Left renal cortex interstitium (tissue), 4 donors: ENCODE data around the gene CACYBP. TPM values are rescaled to one million over a fixed set of nuclear protein-coding genes. Genes with fewer than 3 reads are reported as not detected.

Experiments used
- DNase-seq, 4 donors: peaks; one replicate each; pipeline ENCODE4 v3.0.0-alpha.2; 2013; ENCODE audit warnings: low read depth in 4 of 4, low spot score in 2 of 4, missing footprints in 1 of 4
- polyA plus RNA-seq, 4 donors: library from polyadenylated mRNA; unstranded; fragments of 120-200 nt; gene quantifications; one replicate each; pipeline ENCODE4 v1.2.1, GENCODE V29; 2013; ENCODE audit not compliant: insufficient read length in 4 of 4

CACYBP gene, protein sequence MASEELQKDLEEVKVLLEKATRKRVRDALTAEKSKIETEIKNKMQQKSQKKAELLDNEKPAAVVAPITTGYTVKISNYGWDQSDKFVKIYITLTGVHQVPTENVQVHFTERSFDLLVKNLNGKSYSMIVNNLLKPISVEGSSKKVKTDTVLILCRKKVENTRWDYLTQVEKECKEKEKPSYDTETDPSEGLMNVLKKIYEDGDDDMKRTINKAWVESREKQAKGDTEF
- polyA plus RNA-seq, result 100 to 1,000 TPM; 109 to 130 (median 128) TPM

DNA sequence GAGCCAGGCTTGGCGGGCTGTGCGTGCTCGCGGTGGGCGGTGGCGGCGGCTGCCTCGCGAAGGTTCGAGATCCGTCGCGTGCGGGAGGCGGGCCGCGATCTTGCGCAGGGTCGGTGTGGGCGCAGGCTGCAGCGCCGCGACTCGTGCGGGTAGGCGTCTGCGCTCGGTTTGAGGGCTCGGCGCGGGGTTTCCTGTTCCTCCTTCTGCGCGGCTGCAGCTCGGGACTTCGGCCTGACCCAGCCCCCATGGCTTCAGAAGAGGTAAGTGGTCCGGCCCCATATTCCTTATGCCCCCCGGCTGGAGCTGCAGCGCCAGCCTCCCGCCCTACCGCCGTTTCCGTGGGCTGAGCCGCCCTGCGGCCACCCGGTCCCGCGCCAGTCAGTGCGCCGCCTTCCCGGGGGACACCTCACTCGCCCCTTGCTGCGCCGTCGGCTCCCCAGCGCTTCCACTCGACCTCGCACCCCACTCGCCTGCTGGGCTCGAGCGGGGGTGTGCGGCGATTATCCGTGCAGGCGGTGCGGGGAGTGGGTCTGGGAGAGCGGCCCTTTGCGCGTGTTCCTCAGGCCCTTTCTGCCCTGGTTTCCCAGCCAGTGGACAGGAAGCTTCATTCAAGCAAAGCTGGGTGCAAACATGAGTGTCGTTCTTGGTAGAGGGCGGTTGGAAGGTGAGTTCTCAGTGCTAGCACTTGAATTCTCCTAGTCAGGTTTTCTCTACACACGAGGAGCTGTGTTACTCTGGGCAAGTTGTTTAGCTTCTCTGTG lies at the start of gene CACYBP:
Gene CACYBP, plus strand, starts transcription at position 12 of the 761 bp plus-strand sequence. Its CDS starts 234 bp downstream, at position 246.
- DNase-seq, result no peak

DNA sequence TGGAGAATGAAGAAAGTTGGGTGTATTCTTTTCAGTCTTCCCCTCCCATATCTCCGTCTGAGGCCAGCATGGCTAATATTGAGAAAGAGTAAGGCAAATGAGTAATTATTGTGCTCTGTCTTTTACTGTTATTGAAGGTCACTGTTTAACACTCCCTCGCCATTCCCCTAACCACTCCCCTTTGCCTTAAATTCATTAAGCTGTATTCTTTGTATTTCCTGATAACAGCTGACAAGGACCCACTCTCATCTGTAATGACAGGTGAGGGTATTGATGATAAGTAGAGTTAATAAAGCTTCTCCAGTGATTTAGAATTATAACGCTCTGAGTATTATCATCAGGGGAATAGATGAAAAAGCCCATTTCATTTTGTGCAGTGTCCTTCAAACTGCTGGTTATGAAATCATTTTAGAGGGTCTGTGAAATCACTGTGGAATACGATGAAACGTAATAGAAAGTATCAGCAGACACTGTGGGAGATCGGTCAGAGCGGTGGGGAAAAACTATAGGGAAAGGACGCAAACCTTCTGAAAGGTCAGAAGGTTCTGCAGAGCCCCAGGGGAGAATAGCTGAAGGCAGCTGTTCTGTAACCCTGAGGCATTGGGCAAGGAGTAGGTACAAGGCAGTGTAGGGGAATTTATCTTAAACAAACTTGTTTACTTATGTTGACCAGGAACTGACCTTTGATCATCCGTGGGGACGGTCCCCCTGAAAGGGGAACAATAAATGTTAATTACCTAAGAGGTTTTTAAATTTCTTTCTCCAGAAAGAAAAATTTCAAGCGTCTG lies 46.3 kb upstream of the CACYBP start:
- DNase-seq, result no peak

DNA sequence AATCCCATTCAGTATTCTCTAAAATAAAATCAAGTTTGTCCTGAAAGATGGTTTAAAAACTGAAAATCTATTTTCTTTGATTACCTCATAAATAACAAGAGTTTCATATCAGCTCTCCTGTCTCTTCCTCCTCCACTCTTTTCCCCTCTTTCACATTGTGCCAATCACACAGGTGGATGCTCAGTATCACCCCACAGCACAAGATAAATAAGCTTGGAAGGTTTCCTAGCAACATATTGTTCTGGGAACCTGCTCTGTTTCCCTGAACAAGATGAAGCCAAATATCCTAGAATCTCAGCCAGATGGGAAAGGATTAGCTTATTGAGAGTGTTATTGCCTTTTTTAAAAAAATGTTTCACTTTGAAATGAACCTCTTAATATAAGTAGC lies 45.7 kb upstream of the CACYBP start:
- no peak for DNase-seq

DNA sequence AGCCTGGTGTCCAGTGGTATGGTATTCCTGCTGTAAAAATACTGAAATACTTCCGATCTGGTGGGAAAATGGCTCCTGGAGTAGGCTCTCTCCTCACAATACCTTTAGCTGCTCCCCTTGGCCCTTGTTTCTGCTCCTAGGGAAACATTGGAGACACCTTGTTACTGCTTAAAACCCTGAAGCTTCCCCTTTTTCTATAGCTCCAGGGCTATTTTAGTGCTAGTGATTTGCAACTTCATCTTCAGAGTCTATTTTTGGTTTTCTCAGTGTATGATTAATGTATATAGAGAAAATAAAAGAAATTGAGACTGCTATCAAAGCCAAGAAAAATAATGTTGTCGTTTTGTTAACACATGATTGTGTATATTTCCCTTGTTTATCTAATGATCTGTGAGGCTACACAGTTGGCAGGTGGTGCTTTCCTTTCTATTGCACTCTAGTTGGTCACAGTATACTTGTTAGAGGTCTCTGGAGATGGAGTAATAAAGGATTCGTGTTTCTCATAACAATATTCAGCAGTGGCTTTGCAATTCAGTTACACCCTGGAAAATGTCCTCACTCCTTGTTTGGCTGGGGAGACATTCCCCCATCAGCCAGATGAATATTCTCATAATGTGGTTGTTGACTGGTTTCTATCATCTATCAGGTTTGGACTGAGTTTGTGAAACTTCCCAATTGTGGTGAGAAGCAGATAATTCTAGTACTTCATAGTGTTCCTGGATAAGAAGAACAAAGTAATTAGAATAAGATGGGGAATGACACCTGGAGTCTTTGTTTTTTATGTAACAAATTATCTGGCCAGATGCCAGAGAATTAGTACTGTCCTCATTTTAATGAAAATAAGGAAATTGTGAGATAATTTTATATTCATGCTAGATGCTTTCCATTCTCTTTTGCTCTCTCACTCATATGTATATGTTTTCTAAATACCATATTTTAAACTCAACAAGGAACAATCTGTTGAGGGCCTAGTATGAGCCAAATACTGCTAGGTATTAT lies 44.8 kb upstream of the CACYBP start:
- no peak for DNase-seq

DNA sequence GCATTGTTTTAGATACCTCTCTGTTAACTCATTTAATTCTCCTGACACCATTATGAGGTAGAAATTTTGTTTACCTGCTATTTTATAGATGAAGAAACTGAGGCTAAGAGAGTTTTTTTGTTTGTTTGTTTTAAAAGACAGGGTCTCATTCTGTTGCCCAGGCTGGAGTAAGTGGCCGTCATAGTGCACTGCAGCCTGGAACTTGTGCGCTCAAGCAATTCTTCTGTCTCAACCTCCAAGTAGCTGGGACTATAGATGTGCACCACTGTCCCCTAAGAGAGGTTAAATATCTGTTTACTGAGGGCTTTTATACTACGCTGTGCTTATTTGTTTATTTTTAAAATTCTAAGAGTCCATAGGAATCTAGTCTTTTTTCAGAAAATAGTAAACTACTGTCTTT lies 43.7 kb upstream of the CACYBP start:
- DNase-seq, result no peak

DNA sequence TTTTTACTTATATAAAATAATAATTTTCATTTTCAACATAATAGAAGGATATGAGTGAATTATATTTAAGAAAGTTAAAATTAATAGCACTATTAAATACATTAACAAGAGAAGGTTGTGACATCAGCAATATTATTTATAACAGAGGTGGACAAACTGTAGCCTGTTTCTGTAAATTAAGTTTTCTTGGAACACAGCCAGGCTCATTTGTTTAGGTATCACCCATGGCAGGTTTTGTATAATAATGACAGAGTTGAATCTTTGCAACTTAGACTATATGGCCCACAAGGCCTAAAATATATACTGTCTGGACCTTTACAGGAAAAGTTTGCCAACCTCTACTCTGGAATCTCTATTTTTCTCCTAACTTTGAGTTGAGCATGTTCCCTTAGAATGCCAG lies 42.8 kb upstream of the CACYBP start:
- DNase-seq, result no peak

DNA sequence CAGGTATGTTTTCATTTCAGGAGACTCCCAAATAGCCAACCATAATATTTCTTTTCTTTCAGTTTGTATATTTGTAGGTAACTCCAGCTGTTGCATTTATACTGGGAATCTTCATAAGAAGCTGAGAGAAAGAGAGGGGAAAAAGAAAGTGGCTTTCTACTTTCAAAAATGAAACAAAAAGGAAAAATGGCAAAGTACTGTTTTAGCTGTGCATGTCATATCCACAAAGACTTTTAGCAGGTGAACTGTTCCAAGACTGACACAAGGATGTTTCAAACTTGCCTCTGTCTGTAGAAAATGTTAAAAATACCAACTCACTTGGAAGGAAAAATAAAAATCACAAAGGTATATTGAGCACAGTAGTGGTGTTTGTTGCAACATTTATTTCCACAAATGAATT lies 41.9 kb upstream of the CACYBP start:
- DNase-seq, result no peak

DNA sequence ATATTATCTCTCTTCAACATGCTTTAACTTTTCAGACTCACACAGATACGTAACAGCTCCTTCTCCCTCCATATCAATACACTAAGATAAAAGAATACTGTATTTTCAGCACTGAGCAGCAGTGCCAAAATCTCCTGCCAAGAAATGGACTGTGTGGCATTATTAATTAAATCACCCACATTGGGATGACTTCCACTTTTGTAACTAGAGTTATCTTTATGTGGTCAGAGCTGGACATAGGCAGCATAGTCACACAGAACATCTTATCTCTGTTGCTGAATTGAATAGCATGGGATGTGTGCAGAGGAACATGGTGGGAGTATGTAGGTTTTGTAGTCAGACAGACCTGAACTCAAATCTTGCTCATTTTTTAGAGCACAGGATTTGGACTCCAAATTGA lies 41.4 kb upstream of the CACYBP start:
- no peak for DNase-seq

DNA sequence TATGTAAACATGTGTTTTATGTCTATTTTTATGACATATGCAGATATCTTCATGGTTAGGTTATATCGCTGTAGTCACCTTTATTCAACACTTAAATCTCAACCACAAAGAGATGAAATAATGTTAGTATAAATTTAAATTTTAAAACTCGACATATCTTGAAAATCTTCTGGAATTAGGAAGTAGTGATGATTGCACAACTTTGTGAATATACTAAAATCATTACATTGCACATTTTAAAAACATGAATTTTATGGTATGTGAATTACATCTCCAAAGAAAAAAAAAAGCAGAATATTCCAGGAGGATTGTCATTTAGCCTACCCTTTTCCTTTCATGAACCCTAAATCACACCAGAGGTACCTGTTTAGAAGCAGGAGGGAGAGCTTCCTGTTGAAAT lies 39.4 kb upstream of the CACYBP start:
- DNase-seq, result no peak

DNA sequence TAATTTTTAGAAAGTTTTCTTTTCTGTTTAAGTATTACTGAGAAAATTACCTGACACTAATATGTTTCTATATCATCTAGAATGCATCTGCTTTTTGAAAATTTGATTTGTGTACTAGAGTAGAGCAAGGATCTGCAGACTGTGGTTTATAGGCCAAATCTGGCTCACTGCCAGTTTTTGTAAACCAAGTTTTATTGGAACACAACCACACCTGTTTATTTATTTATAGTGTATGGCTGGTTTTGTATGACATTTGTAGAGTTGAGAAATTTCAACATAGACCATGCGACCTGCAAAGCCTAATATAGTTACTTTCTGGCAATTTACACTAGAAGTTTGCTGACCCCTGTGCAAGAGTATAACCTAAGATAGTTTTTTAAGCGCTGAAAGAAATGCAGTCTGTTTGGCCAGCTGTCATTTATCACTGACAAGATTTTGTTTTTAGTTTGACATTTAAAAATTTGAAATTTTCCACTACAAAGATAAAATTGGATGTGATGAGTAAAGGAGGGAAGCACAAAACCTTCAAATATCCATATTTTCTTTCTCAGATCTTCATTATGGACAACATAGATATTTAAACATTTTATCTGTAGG lies 36.1 kb upstream of the CACYBP start:
- no peak for DNase-seq

DNA sequence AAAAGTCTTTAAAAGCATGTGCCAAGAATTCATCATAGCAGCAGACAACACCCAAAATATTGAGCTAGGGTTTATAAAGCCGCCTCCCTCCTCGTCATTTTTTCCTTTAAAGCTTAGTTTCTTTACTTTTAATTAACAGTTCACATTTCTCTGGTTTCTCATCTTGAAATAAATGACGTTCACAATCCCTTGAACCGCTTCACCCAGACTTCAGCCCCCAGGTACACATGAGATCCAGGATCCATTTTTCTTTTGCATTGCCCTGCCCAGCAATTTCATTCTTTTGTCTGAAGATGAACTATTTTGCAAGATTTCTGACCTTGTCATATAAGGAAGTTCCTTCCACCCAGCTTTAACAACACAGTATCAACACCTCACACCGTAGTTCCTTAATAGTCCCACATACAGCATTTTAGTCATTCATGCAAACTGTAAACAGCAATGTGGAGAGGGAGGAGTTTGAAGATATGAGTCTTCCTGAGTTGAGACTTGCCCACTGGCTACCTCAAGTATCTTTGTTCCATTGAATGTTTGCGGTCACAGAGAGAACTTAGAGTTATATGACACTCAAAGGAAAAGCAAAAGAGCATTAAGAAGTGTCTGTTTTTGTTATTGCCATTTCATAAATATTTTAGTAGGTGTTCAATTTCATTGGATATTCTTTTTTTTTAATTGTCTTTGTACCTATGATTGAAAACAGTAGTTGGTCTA lies 35.3 kb upstream of the CACYBP start:
- DNase-seq, result no peak

DNA sequence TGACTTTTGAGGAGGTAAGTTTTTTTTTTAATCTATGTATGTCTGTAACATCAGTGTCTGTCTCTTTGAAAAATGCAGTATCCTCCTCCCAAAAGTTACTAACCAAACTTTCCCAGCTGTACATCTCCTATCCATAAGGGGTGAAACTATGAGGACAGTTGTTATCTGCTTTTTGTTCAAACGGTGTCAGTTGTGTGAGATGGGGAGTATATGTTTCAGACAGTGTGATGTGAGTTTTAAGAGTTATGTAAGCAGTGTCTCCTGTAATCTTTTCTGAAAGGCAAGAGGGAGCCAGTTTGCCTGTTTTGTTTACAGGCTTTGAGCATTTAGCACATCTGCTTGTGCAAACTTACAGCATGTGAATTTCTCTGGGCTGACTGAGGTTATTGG lies 34.8 kb upstream of the CACYBP start:
- no peak for DNase-seq

DNA sequence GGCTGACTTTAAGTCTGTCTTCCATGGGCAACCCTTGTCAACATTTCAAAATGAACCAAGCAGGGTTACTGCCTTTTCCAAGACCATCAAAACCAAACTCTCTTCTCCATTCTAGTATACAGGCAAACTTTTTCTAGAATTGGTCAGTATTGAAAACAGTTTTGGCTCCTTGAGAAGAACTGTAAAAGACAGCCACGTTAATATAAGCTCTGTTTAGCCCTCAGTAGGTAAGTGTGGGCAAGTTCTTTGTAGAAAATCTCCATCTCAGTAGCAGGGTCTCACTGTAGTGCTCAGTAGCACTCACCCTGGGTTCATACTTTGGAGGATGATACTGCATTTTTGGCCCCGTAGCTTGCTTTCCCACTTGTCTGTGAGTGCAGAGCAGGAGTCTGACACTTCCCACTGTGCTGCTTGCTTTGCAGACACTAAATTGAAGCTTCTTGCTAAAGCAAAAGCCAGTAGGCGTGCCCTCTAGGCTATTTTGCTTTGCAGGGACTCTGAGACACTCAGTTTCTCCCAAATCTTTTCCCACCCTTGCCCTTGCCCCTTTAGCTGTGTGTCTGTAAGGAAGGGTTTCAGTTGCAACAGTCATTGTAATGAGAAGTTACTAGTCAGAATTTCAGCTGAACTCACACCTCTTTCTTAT lies 34.3 kb upstream of the CACYBP start:
- no peak for DNase-seq

DNA sequence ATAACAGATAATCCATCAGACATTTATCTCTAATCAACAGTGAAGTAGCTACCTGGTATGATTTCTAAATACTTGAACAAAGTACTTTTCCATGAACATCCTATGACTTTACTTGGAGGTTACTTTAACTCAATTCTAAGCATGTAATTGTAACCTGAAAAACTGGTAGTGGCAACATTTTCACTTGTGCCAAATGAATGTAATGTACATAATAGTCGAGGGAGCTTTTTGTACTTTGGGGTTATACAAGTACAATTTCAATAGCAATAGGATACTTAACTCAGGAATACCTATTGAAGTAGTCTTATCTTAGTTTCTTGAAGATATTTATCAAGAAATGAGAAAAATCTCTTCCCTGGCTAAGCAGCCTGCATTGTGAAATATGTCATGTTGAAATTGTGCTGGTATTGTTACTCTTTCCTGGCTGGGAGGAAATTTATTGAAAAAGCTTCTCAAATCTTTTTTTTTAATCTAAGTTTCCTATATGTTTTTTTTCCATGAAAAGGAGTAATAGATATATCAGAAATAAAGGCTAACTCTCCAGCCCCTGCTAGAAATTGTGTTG lies 33.7 kb upstream of the CACYBP start:
- no peak for DNase-seq

DNA sequence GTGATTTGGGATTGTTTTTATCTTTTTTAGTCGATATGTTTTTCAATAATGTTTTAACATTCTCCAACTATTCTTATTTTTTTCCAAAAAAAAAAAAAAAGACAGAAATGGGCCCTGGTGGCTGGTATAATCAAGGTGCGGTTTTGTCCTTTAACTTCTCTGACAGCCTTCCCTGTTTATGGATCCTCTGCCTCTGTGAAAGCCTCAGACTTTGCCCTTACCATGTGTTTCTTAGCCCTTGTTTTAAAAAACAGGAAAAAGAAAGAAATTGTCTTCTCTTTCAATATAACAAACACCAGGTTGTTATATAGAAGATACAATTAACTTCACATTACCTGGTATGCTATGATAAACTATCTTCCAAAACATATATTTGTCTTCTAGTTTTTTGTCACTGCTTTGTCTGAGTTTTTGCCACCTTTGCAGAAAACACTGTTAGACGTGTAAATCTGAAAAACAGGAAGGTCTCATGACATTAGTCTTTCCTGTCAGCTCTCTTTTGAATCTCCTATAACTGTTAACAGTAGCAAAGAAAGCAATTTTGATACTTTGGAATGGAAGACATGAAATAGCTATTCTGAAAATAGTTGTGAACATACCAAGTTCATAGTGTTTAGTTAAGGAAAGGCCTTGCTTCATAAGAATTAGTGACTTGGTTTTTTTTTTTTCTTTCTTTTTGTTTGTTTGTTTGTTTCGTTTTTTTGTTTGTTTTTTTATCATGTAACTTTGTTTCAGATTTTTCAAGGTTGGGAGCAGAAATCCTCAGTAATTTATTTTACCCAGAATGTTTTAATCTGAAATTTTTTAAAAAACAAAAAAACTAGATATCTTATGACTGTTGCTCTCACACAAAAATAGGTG lies 31.7 kb upstream of the CACYBP start:
- no peak for DNase-seq

DNA sequence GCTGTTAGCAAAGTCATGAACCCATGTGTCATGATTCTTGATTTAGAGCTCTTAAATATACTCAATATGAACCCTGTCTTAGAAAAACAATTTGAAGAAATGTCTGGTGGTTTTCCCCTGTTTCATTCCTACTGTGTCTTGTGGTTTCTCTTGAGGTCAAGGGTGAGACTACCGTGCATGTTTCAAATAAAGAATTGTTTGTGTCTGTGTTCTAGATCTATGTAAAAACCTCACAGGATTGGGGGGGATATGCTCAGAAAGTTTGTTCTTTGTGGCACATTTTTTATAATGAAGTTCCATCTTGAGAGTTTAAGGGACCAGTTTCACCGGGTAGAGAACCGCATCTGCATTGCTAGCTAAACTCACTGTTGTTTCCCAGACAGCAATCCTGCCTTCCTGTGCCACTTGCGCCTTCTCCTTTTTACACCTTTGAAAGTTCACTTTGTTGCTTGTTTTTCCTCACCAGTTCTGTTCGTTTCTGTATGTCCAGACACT lies 30.9 kb upstream of the CACYBP start:
- no peak for DNase-seq

DNA sequence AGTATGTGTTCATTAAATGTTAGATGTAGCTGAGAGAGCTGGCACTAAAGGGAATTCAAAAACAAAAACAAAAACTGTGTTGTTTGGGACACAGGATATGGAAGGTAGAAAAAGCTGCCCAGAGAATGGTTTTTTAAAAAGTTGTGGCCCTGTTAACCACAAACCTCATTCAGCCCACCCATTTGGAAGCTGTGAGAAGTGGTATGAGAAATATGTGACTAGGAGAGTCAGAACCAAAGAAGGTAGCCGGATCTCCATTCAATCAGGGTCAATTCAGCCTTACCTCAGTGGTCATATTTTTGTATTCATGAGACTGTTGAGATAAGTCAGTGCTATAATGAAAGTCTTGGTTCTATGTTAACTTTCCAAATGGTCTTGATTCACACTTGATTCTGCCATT lies 29.8 kb upstream of the CACYBP start:
- DNase-seq, result no peak
